Gastroesophageal sphincter (tissue), 3 donors: ENCODE measurements around the gene SLC38A9.

Source experiments
- POLR2A ChIP-seq, 2 donors: fragments of 450-650 bp; IDR thresholded peaks; one replicate each; pipeline ENCODE4 v1.6.1; 2017; ENCODE audit warnings: antibody characterized with exemption in 2 of 2, mild to moderate bottlenecking in 2 of 2, moderate library complexity in 1 of 2
- POLR2AphosphoS5 ChIP-seq: sonication (generic); formaldehyde crosslinking; IDR thresholded peaks from one replicate; pipeline ENCODE4 v1.6.1; 2017; ENCODE audit warnings: antibody characterized with exemption
- TF ChIP-seq, protein P1 (sequence below), 4 experiments: fragments of 200-600 bp in 2 of 4; fragments of 450-650 bp in 2 of 4; sonication (generic) in 1 of 4; IDR thresholded peaks; one replicate each; pipeline ENCODE4 v1.5.1; 2017 to 2019; ENCODE audit warnings: antibody characterized with exemption in 4 of 4, mild to moderate bottlenecking in 2 of 4, moderate library complexity in 2 of 4

DNA sequence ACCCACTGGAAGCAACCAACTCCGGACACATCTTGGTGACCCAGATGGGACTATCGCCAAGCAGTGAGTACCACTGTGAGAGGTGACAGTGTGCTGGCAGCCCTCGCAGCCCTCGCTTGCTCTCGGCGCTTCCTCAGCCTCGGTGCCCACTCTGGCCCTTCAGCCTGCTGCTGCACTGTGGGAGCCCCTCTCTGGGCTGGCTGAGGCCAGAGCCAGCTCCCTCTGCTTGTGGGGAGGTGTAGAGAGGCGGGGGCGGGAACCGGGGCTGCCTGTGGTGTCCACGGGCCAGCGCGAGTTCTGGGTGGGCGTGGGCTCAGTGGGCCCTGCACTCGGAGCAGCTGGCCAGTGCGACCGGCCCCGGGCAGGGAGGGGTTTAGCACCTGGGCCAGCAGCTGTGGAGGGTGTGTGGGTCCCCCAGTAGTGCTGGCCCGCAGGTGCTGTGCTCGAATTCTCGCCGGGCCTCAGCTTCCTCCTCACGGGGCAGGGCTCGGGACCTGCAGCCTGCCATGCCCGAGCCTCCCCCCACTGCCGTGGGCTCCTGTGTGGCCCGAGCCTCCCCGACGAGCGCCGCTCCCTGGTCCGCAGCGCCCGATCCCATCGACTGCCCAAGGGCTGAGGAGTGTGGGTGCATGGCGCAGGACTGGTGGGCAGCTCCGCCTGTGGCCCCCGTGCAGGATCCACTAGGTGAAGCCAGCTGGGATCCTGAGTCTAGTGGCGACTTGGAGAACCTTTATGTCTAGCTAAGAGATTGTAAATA is 98.8 kb downstream of the SLC38A9 start:
- TF ChIP-seq, protein P1, sequence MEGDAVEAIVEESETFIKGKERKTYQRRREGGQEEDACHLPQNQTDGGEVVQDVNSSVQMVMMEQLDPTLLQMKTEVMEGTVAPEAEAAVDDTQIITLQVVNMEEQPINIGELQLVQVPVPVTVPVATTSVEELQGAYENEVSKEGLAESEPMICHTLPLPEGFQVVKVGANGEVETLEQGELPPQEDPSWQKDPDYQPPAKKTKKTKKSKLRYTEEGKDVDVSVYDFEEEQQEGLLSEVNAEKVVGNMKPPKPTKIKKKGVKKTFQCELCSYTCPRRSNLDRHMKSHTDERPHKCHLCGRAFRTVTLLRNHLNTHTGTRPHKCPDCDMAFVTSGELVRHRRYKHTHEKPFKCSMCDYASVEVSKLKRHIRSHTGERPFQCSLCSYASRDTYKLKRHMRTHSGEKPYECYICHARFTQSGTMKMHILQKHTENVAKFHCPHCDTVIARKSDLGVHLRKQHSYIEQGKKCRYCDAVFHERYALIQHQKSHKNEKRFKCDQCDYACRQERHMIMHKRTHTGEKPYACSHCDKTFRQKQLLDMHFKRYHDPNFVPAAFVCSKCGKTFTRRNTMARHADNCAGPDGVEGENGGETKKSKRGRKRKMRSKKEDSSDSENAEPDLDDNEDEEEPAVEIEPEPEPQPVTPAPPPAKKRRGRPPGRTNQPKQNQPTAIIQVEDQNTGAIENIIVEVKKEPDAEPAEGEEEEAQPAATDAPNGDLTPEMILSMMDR (IDR thresholded peaks at IDR 0.05) = no peak
- TF ChIP-seq POLR2A (IDR thresholded peaks at IDR 0.05) (no peak), POLR2AphosphoS5 (no peak)
